PC-3 (cell line): Measurements from ENCODE around the gene LOXHD1.

Experiments used
- EZH2 ChIP-seq: fragments of 300-600 bp; sonication (generic); IDR thresholded peaks from one replicate; pipeline ENCODE4 v1.6.1; 2017; ENCODE audit warnings: antibody characterized with exemption, mild to moderate bottlenecking, low read length; ENCODE audit not compliant: unreplicated experiment
- TF ChIP-seq, protein P1 (sequence below): fragments of 300-600 bp; sonication (generic); conservative IDR thresholded peaks from 2 replicates; pipeline ENCODE4 v1.5.1; 2017; ENCODE audit warnings: antibody characterized with exemption, low read depth, mild to moderate bottlenecking, low read length

DNA sequence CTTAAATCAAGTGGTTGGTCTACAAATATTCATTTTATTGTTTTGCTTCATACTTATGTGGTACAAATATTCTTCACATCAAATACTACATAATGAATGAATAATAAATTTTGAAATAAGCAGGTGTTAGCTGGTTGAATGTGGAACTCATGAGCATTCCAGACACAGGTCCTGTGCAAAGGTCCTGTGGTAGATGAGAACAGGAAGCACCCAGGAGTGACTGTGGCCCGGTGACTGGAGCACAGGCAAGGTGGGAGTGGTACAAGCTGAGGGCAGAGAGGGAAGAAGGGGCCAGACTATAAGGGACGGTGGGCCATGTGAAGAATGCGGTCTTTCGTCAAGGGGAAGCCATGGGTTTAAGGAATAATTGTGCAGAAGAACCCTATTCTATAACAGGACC, 26.2 kb upstream of the LOXHD1 start:
- TF ChIP-seq, protein P1, sequence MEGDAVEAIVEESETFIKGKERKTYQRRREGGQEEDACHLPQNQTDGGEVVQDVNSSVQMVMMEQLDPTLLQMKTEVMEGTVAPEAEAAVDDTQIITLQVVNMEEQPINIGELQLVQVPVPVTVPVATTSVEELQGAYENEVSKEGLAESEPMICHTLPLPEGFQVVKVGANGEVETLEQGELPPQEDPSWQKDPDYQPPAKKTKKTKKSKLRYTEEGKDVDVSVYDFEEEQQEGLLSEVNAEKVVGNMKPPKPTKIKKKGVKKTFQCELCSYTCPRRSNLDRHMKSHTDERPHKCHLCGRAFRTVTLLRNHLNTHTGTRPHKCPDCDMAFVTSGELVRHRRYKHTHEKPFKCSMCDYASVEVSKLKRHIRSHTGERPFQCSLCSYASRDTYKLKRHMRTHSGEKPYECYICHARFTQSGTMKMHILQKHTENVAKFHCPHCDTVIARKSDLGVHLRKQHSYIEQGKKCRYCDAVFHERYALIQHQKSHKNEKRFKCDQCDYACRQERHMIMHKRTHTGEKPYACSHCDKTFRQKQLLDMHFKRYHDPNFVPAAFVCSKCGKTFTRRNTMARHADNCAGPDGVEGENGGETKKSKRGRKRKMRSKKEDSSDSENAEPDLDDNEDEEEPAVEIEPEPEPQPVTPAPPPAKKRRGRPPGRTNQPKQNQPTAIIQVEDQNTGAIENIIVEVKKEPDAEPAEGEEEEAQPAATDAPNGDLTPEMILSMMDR = no peak
- TF ChIP-seq EZH2 = no peak
